Natural killer cell (primary cell): ENCODE measurements around the gene ATF7. TPM values are rescaled to one million over a fixed set of nuclear protein-coding genes. Genes with fewer than 3 reads are reported as not detected.

ENCODE experiments used
- ATAC-seq, 3 donors: fragments of 150-1000 bp in 2 of 3; fragments of 200-7000 bp in 1 of 3; cut with Tn5 transposase; 1 replicate in 1 of 3; 2 replicates in 2 of 3; pipeline ENCODE4 v1.10.0; 2021; ENCODE audit warnings: mild to moderate bottlenecking in 2 of 3, moderate library complexity in 2 of 3
- DNase-seq, 2 donors: peaks; one replicate each; pipeline versions ENCODE4 v3.0.0 to v3.0.0-alpha.2; 2013 to 2021; ENCODE audit warnings: mixed read lengths in 1 of 2
- H3K27ac ChIP-seq: one replicate; pipeline ENCODE4 v1.5.1; 2013; ENCODE audit warnings: mild to moderate bottlenecking, low read length
- H3K27me3 ChIP-seq: one replicate; pipeline ENCODE4 v1.6.1; 2013; ENCODE audit warnings: low read length; ENCODE audit not compliant: control insufficient read depth, insufficient read depth
- H3K36me3 ChIP-seq: one replicate; pipeline ENCODE4 v1.6.1; 2013; ENCODE audit warnings: low read length; ENCODE audit not compliant: control insufficient read depth, insufficient read depth
- H3K4me1 ChIP-seq: one replicate; pipeline ENCODE4 v1.6.1; 2013; ENCODE audit warnings: low read length; ENCODE audit not compliant: control insufficient read depth, insufficient read depth
- H3K4me3 ChIP-seq: one replicate; pipeline ENCODE4 v1.5.1; 2013; ENCODE audit warnings: low read length
- H3K9me3 ChIP-seq: one replicate; pipeline ENCODE4 v1.6.1; 2013; ENCODE audit warnings: low read length; ENCODE audit not compliant: control insufficient read depth, insufficient read depth
- H3K27ac Mint-ChIP-seq, 2 donors: one replicate each; pipeline ENCODE4 v1.8.0; 2022; ENCODE audit warnings: mild to moderate bottlenecking in 2 of 2, mixed read lengths in 2 of 2, moderate library complexity in 1 of 2
- H3K27me3 Mint-ChIP-seq, 2 donors: one replicate each; pipeline ENCODE4 v1.8.0; 2022; ENCODE audit warnings: low read depth in 2 of 2, mixed read lengths in 2 of 2
- H3K36me3 Mint-ChIP-seq: one replicate; pipeline ENCODE4 v1.8.0; 2022; ENCODE audit warnings: mixed read lengths
- H3K4me1 Mint-ChIP-seq, 2 donors: one replicate each; pipeline ENCODE4 v1.8.0; 2022; ENCODE audit warnings: mixed read lengths in 2 of 2
- H3K4me3 Mint-ChIP-seq: one replicate; pipeline ENCODE4 v1.8.0; 2022; ENCODE audit warnings: mild to moderate bottlenecking, moderate library complexity, mixed read lengths
- H3K9me3 Mint-ChIP-seq, 2 donors: one replicate each; pipeline ENCODE4 v1.8.0; 2022; ENCODE audit warnings: mixed read lengths in 2 of 2
- CTCF ChIP-seq: fragments of 200-600 bp; IDR thresholded peaks from one replicate; pipeline ENCODE4 v1.8.0; 2022; ENCODE audit warnings: antibody characterized with exemption
- WGBS: methylation state at CpG from one replicate; pipeline ENCODE4 v1.1.7; 2013; ENCODE audit warnings: missing lambda C conversion rate; ENCODE audit not compliant: insufficient coverage; 5-methylcytosine and 5-hydroxymethylcytosine counted together
- intact Hi-C: fragments of 100-400 bp; cut with micrococcal nuclease; formaldehyde crosslinking; loops from one replicate; pipeline ENCODE4 v1.14.2; 2022
- total RNA-seq, 4 donors: library from RNA; stranded (reverse); fragments of 120-200 nt in 1 of 4; gene quantifications; one replicate each; pipeline versions ENCODE4 v1.2.3 to v1.2.4, GENCODE V29; 2013 to 2022

The ATF7 gene
- total RNA-seq, 3 donors from 2014 or later (not counting 1 experiment from before 2014, with no cell fraction given), result 32.3 to 42.3 (median 34.9) TPM

DNA sequence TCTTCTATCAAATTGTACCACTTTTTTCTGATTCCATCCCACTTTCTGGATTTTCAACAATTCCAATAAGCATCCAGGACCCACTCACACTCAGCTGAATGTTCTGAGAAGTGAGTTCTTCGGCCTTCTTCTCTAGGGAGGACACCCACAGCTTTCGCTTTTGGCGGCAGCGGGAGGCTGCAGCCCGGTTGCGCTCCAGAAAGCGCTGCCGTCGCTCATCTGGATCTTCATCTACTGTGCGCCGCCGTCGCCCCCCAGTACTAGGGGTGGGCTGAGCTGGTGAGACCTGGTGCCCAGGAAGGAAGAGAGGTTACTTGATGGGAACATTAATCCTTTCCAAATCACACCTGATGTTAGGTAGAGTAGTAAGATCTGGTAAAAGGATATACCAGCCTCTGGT, 101.7 kb downstream of the ATF7 start:
- Histone ChIP-seq H3K4me1 (no peaks in the 10 kb centered on the region), H3K27me3 (no peaks in the 10 kb centered on the region), H3K9me3 (no peaks in the 10 kb centered on the region), H3K4me3 (no peak overlapping the region), H3K27ac (no peak overlapping the region), H3K36me3 (peaks cover 47% of the 10 kb centered on the region)
- no peak for DNase-seq
- ATAC-seq, result no peak
- H3K4me1 Mint-ChIP-seq, result no peaks in the 10 kb centered on the region
- peaks cover 23% of the 10 kb centered on the region for H3K36me3 Mint-ChIP-seq
- no peak overlapping the region for H3K27ac Mint-ChIP-seq
- no peaks in the 10 kb centered on the region for H3K9me3 Mint-ChIP-seq
- 99% methylated on average over 13 of the region's 13 CpGs for WGBS
- no peak for TF ChIP-seq CTCF
- no peaks in the 10 kb centered on the region for H3K27me3 Mint-ChIP-seq
- no peak overlapping the region for H3K4me3 Mint-ChIP-seq
- intact Hi-C loops, result no loop called here

DNA sequence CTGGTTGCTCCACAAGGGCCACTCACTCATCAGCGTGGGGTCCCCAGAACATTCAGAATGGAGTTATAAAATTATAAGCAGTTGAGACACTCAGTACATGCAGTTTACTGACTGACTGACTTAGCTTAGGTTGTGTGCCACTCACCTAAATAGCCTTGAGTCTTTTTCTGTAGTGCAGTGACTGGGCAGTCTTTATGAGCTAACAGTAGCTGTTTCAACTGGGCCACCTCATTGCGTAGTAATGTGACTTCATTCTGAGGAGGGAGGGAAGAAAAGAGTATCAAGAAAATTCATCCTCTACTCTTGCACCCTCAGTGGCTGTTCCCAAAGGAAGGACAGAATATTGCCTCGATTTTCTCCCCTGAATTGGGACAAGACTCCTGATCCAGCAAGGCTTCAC, 103.1 kb downstream of the ATF7 start:
- peaks cover 55% of the 10 kb centered on the region for H3K36me3 ChIP-seq

GRCh38 chr12:53518381-53518780, 107.8 kb downstream of the ATF7 start:
- Histone ChIP-seq H3K27me3 (no peaks in the 10 kb centered on the region), H3K4me1 (no peaks in the 10 kb centered on the region), H3K9me3 (no peaks in the 10 kb centered on the region), H3K27ac (no peak overlapping the region), H3K4me3 (no peak overlapping the region), H3K36me3 (peaks cover 69% of the 10 kb centered on the region)
- H3K27me3 Mint-ChIP-seq, result no peaks in the 10 kb centered on the region
- WGBS, result 96% methylated on average over 5 of the region's 5 CpGs
- ATAC-seq (no peak), DNase-seq (no peak)
- H3K36me3 Mint-ChIP-seq, result peaks cover 27% of the 10 kb centered on the region
- no peak for TF ChIP-seq CTCF
- H3K4me1 Mint-ChIP-seq, result peaks cover 0 to 5% of the 10 kb centered on the region in 2 donors
- no peak overlapping the region for H3K4me3 Mint-ChIP-seq
- no peaks in the 10 kb centered on the region for H3K9me3 Mint-ChIP-seq
- H3K27ac Mint-ChIP-seq, result no peak overlapping the region
- intact Hi-C loops, result no loop called here

More for the DNA sequence above, 103.1 kb downstream of the ATF7 start:
- H3K27me3 ChIP-seq, result no peaks in the 10 kb centered on the region
- WGBS, result 96% methylated on average over 2 of the region's 3 CpGs
- no peak for TF ChIP-seq CTCF
- Mint-ChIP-seq H3K9me3 (no peaks in the 10 kb centered on the region), H3K4me1 (no peaks in the 10 kb centered on the region), H3K27me3 (no peaks in the 10 kb centered on the region), H3K4me3 (no peak overlapping the region), H3K36me3 (peaks cover 23% of the 10 kb centered on the region), H3K27ac (no peak overlapping the region)
- H3K9me3 ChIP-seq, result no peaks in the 10 kb centered on the region
- H3K27ac ChIP-seq, result no peak overlapping the region
- intact Hi-C loops, result no loop called here
- no peak overlapping the region for H3K4me3 ChIP-seq
- H3K4me1 ChIP-seq, result no peaks in the 10 kb centered on the region
- ATAC-seq (no peak), DNase-seq (no peak)

GRCh38 chr12:53516758-53517455, 109.3 kb downstream of the ATF7 start:
- H3K27ac Mint-ChIP-seq, result no peak overlapping the region
- ATAC-seq, result no peak
- H3K4me3 Mint-ChIP-seq, result no peak overlapping the region

More at GRCh38 chr12:53516758-53517455, 109.3 kb downstream of the ATF7 start:
- no peaks in the 10 kb centered on the region for H3K27me3 ChIP-seq
- no peak for DNase-seq
- Mint-ChIP-seq H3K36me3 (peaks cover 27% of the 10 kb centered on the region), H3K4me1 (peaks cover 0 to 5% of the 10 kb centered on the region in 2 donors), H3K9me3 (no peaks in the 10 kb centered on the region), H3K27me3 (no peaks in the 10 kb centered on the region)
- H3K9me3 ChIP-seq, result no peaks in the 10 kb centered on the region
- H3K4me3 ChIP-seq, result no peak overlapping the region
- no peak for TF ChIP-seq CTCF
- no peaks in the 10 kb centered on the region for H3K4me1 ChIP-seq
- peaks cover 74% of the 10 kb centered on the region for H3K36me3 ChIP-seq
- 88% methylated on average over 13 of the region's 13 CpGs for WGBS
- intact Hi-C loops, result no loop called here
- H3K27ac ChIP-seq, result no peak overlapping the region
